ENCODE data around the gene ADAT1.

GRCh38 chr16:75599452-75600277 lies 23.4 kb downstream of the ADAT1 start:
- TF ChIP-seq CTCF (IDR thresholded peaks at IDR 0.05) = no peak
- no peak for TF ChIP-seq EZH2 (IDR thresholded peaks at IDR 0.05; ENCODE audit: borderline replicate concordance, insufficient read depth, low read depth, low read length, poor library complexity, severe bottlenecking)

All from B cell (primary cell).